Caco-2 (cell line): Measurements from ENCODE around the gene SLIT3. TPM values are rescaled to one million over a fixed set of nuclear protein-coding genes. Genes with fewer than 3 reads are reported as not detected.
"Not testable (repeated sequence)": the region's sequence is repeated elsewhere in the genome, so short reads cannot be mapped to it uniquely, and the experiment has no call there.

Experiments
- BruUV-seq: library from RNA; stranded (reverse); fragments of 400-500 nt; replicated peaks from 2 replicates; lab custom pipeline; 2021; lab: Mats Ljungman, UMichigan
- CTCF ChIA-PET: fragments of 300-600 bp; sonication (Branson Sonifier 250); formaldehyde crosslinking; loops from one replicate; lab custom pipeline; 2022; ENCODE audit warnings: antibody characterized with exemption; lab: Charles Lee
- POLR2A ChIA-PET: fragments of 300-600 bp; sonication (Branson Sonifier 250); formaldehyde crosslinking; loops from one replicate; lab custom pipeline; 2022; ENCODE audit warnings: antibody characterized with exemption; lab: Charles Lee
- DNase-seq, 2 experiments: peaks; one replicate each; pipeline versions ENCODE4 v3.0.0 to v3.0.0-alpha.2; 2020 to 2022
- H3K27me3 ChIP-seq: replicated peaks from 2 replicates; pipeline ENCODE4 v1.6.0; 2011; ENCODE audit warnings: low read length; ENCODE audit not compliant: control insufficient read depth, insufficient read depth
- H3K36me3 ChIP-seq: 2 replicates; pipeline ENCODE4 v1.5.1; 2011; ENCODE audit warnings: low read length; ENCODE audit not compliant: control insufficient read depth, insufficient read depth
- H3K4me1 ChIP-seq: fragments of 250-450 bp; sonication (Bioruptor Pico); 2 replicates; pipeline ENCODE4 v1.5.1; 2020; ENCODE audit warnings: mild to moderate bottlenecking
- H3K4me3 ChIP-seq: 2 replicates; pipeline ENCODE4 v1.5.1; 2011; ENCODE audit warnings: low read depth, mild to moderate bottlenecking, control low read depth, low read length
- H3K9me3 ChIP-seq: fragments of 250-450 bp; sonication (Bioruptor Pico); 2 replicates; pipeline ENCODE4 v1.5.1; 2020; ENCODE audit warnings: mild to moderate bottlenecking, moderate library complexity
- H3K27ac Mint-ChIP-seq: one replicate; pipeline ENCODE4 v1.8.0; 2022; ENCODE audit warnings: mixed read lengths; ENCODE audit not compliant: unreplicated experiment
- H3K27me3 Mint-ChIP-seq: one replicate; pipeline ENCODE4 v1.8.0; 2022; ENCODE audit warnings: mixed read lengths; ENCODE audit not compliant: insufficient read depth, unreplicated experiment
- H3K36me3 Mint-ChIP-seq: one replicate; pipeline ENCODE4 v1.8.0; 2022; ENCODE audit warnings: mild to moderate bottlenecking, mixed read lengths; ENCODE audit not compliant: insufficient read depth, unreplicated experiment
- H3K4me1 Mint-ChIP-seq: one replicate; pipeline ENCODE4 v1.8.0; 2022; ENCODE audit warnings: low read depth, mixed read lengths; ENCODE audit not compliant: unreplicated experiment
- H3K4me3 Mint-ChIP-seq: one replicate; pipeline ENCODE4 v1.8.0; 2022; ENCODE audit warnings: mild to moderate bottlenecking, moderate library complexity, mixed read lengths; ENCODE audit not compliant: unreplicated experiment
- H3K9me3 Mint-ChIP-seq: one replicate; pipeline ENCODE4 v1.8.0; 2022; ENCODE audit warnings: mixed read lengths; ENCODE audit not compliant: unreplicated experiment
- CTCF ChIP-seq, 2 experiments: fragments of 200-600 bp in 1 of 2; IDR thresholded peaks; 1 replicate in 1 of 2; 2 replicates in 1 of 2; pipeline versions ENCODE4 v1.5.1 to v1.8.0; 2011 to 2022; ENCODE audit warnings: antibody characterized with exemption in 1 of 2, control low read depth in 1 of 2, inconsistent platforms in 1 of 2, low read depth in 1 of 2, low read length in 1 of 2, mild to moderate bottlenecking in 1 of 2, moderate library complexity in 1 of 2; ENCODE audit not compliant: insufficient read depth in 1 of 2, severe bottlenecking in 1 of 2, unreplicated experiment in 1 of 2
- intact Hi-C: fragments of 100-400 bp; cut with micrococcal nuclease; formaldehyde crosslinking; loops from one replicate; pipeline ENCODE4 v1.10.0; 2022; ENCODE audit not compliant: unreplicated experiment
- total RNA-seq: library from RNA; stranded (reverse); gene quantifications from 2 replicates; pipeline ENCODE4 v1.2.3, GENCODE V29; 2022

SLIT3 gene
- total RNA-seq, 1 experiment from 2014 or later: 2.1 TPM

GRCh38 chr5:168637793-168638192, 663.1 kb downstream of the SLIT3 start:
- Histone ChIP-seq H3K9me3 (no peaks in the 10 kb centered on the region), H3K36me3 (no peaks in the 10 kb centered on the region), H3K4me3 (no peak overlapping the region), H3K4me1 (no peaks in the 10 kb centered on the region), H3K27me3 (no peaks in the 10 kb centered on the region)
- BruUV-seq: no TSS peak
- no peak for TF ChIP-seq CTCF (IDR thresholded peaks at IDR 0.05; ENCODE audit: insufficient read depth in 1 of 2, low read depth in 1 of 2, low read length in 1 of 2, severe bottlenecking in 1 of 2, unreplicated experiment in 1 of 2)
- no peaks in the 10 kb centered on the region for H3K4me1 Mint-ChIP-seq
- no peak overlapping the region for H3K27ac Mint-ChIP-seq
- H3K4me3 Mint-ChIP-seq: no peak overlapping the region
- ChIA-PET POLR2A (no interaction called here), CTCF (no interaction called here)
- H3K27me3 Mint-ChIP-seq: peaks cover 10% of the 10 kb centered on the region
- no peaks in the 10 kb centered on the region for H3K9me3 Mint-ChIP-seq
- intact Hi-C loops: no loop called here
- DNase-seq: no peak
- H3K36me3 Mint-ChIP-seq: no peaks in the 10 kb centered on the region

- POLR2A ChIA-PET: no interaction called here
- Mint-ChIP-seq H3K9me3 (no peaks in the 10 kb centered on the region), H3K36me3 (no peaks in the 10 kb centered on the region), H3K4me3 (no peak overlapping the region), H3K4me1 (no peaks in the 10 kb centered on the region), H3K27ac (no peak overlapping the region), H3K27me3 (peaks cover 10% of the 10 kb centered on the region)
- no TSS peak for BruUV-seq
- no peak for DNase-seq
- Histone ChIP-seq H3K9me3 (no peaks in the 10 kb centered on the region), H3K4me1 (no peaks in the 10 kb centered on the region), H3K36me3 (no peaks in the 10 kb centered on the region), H3K27me3 (no peaks in the 10 kb centered on the region), H3K4me3 (no peak overlapping the region)
- no peak for TF ChIP-seq CTCF (IDR thresholded peaks at IDR 0.05; ENCODE audit: insufficient read depth in 1 of 2, low read depth in 1 of 2, low read length in 1 of 2, severe bottlenecking in 1 of 2, unreplicated experiment in 1 of 2)
- intact Hi-C loops: no loop called here
- CTCF ChIA-PET: no interaction called here
These were observed 663.7 kb downstream of the SLIT3 start for GRCh38 chr5:168637281-168637680.

DNA sequence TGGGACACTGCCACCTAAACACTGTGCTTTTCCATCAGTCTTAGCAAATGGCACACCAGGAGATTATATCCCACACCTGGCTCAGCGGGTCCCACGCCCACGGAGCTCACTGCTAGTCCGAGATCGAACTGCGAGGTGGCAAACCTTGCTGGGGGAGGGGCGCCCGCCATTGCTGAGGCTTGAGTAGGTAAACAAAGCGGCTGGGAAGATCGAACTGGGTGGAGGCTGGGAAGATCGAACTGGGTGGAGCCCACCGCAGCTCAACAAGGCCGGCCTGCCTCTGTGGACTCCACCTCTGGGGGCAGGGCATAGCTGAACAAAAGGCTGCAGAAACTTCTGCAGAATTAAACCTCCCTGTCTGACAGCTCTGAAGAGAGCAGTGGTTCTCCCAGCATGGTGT, 670.0 kb downstream of the SLIT3 start:
- H3K27me3 ChIP-seq, H3K4me1 Mint-ChIP-seq, H3K4me3 Mint-ChIP-seq, H3K4me1 ChIP-seq, H3K27ac Mint-ChIP-seq, H3K9me3 ChIP-seq, BruUV-seq, H3K36me3 Mint-ChIP-seq, intact Hi-C loops, H3K4me3 ChIP-seq, DNase-seq, CTCF ChIA-PET, H3K36me3 ChIP-seq: not testable (repeated sequence)
- Mint-ChIP-seq H3K27me3 (peaks cover 13% of the 10 kb centered on the region), H3K9me3 (peaks cover 11% of the 10 kb centered on the region)
- POLR2A ChIA-PET: interaction anchor here (0.5 kb wide), 1 partner anchor 214 kb away, joined by 3 read pairs; no protein-coding TSS in a partner anchor
